PC-3 (cell line): Measurements from ENCODE around the gene POU5F2. TPM values are rescaled to one million over a fixed set of nuclear protein-coding genes. Genes with fewer than 3 reads are reported as not detected.

Experiments used
- ATAC-seq: fragments of 200-7000 bp; cut with Tn5 transposase; 2 replicates; pipeline ENCODE4 v1.9.1; 2020; ENCODE audit warnings: mild to moderate bottlenecking, moderate library complexity
- BruUV-seq: library from RNA; stranded (reverse); fragments of 400-500 nt; replicated peaks from 2 replicates; lab custom pipeline; 2021; lab: Mats Ljungman, UMichigan
- CTCF ChIA-PET: fragments of 300-600 bp; sonication (Branson Sonifier 250); formaldehyde crosslinking; loops from one replicate; lab custom pipeline; 2022; ENCODE audit warnings: antibody characterized with exemption; lab: Charles Lee
- POLR2A ChIA-PET: fragments of 300-600 bp; sonication (Branson Sonifier 250); formaldehyde crosslinking; loops from one replicate; lab custom pipeline; 2022; ENCODE audit warnings: antibody characterized with exemption; ENCODE audit not compliant: unreplicated experiment; lab: Charles Lee
- DNase-seq: peaks from one replicate; pipeline ENCODE4 v3.0.0-alpha.2; 2015
- H2AFZ ChIP-seq: fragments of 300-600 bp; sonication (generic); 2 replicates; pipeline ENCODE4 v1.6.0; 2016; ENCODE audit warnings: antibody characterized with exemption, low read length
- H3F3A ChIP-seq: fragments of 300-600 bp; sonication (generic); one replicate; pipeline ENCODE4 v1.6.0; 2017; ENCODE audit warnings: antibody characterized with exemption, low read length, control low read depth, mild to moderate bottlenecking; ENCODE audit not compliant: unreplicated experiment
- H3K27ac ChIP-seq: fragments of 300-600 bp; sonication (generic); 2 replicates; pipeline ENCODE4 v1.5.1; 2016; ENCODE audit warnings: mild to moderate bottlenecking, low read length
- H3K27me3 ChIP-seq: fragments of 300-600 bp; sonication (generic); 2 replicates; pipeline ENCODE4 v1.6.1; 2016; ENCODE audit warnings: low read length, mixed read lengths
- H3K36me3 ChIP-seq: fragments of 300-600 bp; sonication (generic); 2 replicates; pipeline ENCODE4 v1.6.1; 2016; ENCODE audit warnings: low read depth, mixed run types, low read length, mixed read lengths
- H3K4me1 ChIP-seq: fragments of 300-600 bp; sonication (generic); 2 replicates; pipeline ENCODE4 v1.5.1; 2016; ENCODE audit warnings: low read length; ENCODE audit not compliant: insufficient read depth
- H3K4me2 ChIP-seq: fragments of 300-600 bp; sonication (generic); 2 replicates; pipeline ENCODE4 v1.6.0; 2016; ENCODE audit warnings: low read length
- H3K4me3 ChIP-seq: fragments of 300-600 bp; sonication (generic); 2 replicates; pipeline ENCODE4 v1.5.1; 2016; ENCODE audit warnings: mild to moderate bottlenecking, low read length, mixed read lengths
- H3K79me2 ChIP-seq: fragments of 300-600 bp; sonication (generic); 2 replicates; pipeline ENCODE4 v1.6.1; 2017; ENCODE audit warnings: low read length, mixed read lengths
- H3K9ac ChIP-seq: fragments of 300-600 bp; sonication (generic); 2 replicates; pipeline ENCODE4 v1.6.0; 2016; ENCODE audit warnings: mild to moderate bottlenecking, low read length
- H3K9me2 ChIP-seq: fragments of 300-600 bp; sonication (generic); replicated peaks from 2 replicates; pipeline ENCODE4 v1.6.1; 2016; ENCODE audit warnings: mixed run types, low read length, mixed read lengths
- H3K9me3 ChIP-seq: fragments of 300-600 bp; sonication (generic); 2 replicates; pipeline ENCODE4 v1.6.1; 2016; ENCODE audit warnings: low read length, mixed read lengths
- H4K20me1 ChIP-seq: fragments of 300-600 bp; sonication (generic); 2 replicates; pipeline ENCODE4 v1.6.1; 2016; ENCODE audit warnings: low read length, mixed read lengths
- CTCF ChIP-seq: fragments of 300-600 bp; sonication (generic); conservative IDR thresholded peaks from 2 replicates; pipeline ENCODE4 v1.5.1; 2017; ENCODE audit warnings: antibody characterized with exemption, low read depth, mild to moderate bottlenecking, low read length
- EZH2 ChIP-seq: fragments of 300-600 bp; sonication (generic); IDR thresholded peaks from one replicate; pipeline ENCODE4 v1.6.1; 2017; ENCODE audit warnings: antibody characterized with exemption, mild to moderate bottlenecking, low read length; ENCODE audit not compliant: unreplicated experiment
- EZH2phosphoT487 ChIP-seq: fragments of 300-600 bp; sonication (generic); IDR thresholded peaks from 2 replicates; pipeline ENCODE4 v1.6.1; 2018; ENCODE audit warnings: mild to moderate bottlenecking, antibody characterized with exemption, low read length, borderline replicate concordance
- intact Hi-C: fragments of 100-400 bp; cut with micrococcal nuclease; formaldehyde crosslinking; loops from 2 replicates; pipeline ENCODE4 v1.9.0; 2023
- total RNA-seq: library from RNA; depleted of rRNA; stranded (reverse); fragments of >200 nt; gene quantifications from 2 replicates; pipeline ENCODE4 v1.2.3, GENCODE V29; 2014

The POU5F2 gene
- total RNA-seq, 1 experiment from 2014 or later, result 0.66 TPM

DNA sequence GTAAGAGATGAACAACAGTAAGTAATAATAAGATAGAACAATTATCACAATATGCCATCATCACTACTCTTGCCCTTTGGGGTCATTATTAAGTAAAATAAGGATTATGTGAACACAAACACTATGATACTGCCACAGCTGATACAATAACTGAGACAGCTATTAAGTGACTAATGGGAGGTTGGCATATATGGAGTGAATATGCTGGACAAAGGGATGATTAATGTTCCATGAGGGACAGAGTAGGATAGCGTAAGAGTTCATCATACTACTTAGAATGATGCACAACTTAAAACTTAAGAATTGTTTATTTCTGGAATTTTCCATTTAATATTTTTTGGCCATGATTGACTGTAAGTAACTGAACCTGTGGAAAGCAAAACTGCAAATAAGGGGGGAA is 16.6 kb downstream of the POU5F2 start:
- H3K4me2 ChIP-seq, result no peak overlapping the region
- TF ChIP-seq EZH2phosphoT487, result no peak
- BruUV-seq, result no TSS peak
- POLR2A ChIA-PET, result no interaction called here
- H4K20me1 ChIP-seq, result no peaks in the 10 kb centered on the region
- no peaks in the 10 kb centered on the region for H3K36me3 ChIP-seq
- no peaks in the 10 kb centered on the region for H3K9me2 ChIP-seq
- no peak overlapping the region for H3K4me3 ChIP-seq
- H3K4me1 ChIP-seq, result no peaks in the 10 kb centered on the region
- H3F3A ChIP-seq, result no peaks in the 10 kb centered on the region
- H3K27me3 ChIP-seq, result no peaks in the 10 kb centered on the region
- H3K79me2 ChIP-seq, result no peaks in the 10 kb centered on the region
- CTCF ChIA-PET, result no interaction called here
- H2AFZ ChIP-seq, result no peak overlapping the region
- ATAC-seq (no peak), DNase-seq (no peak)
- intact Hi-C loops, result no loop called here
- no peaks in the 10 kb centered on the region for H3K9me3 ChIP-seq
- no peak overlapping the region for H3K27ac ChIP-seq
- H3K9ac ChIP-seq, result no peak overlapping the region

- intact Hi-C loops, result no loop called here
- no peak for TF ChIP-seq EZH2
- no peak for TF ChIP-seq EZH2phosphoT487
- TF ChIP-seq CTCF, result no peak
- no peak overlapping the region for H3K27ac ChIP-seq
These were observed 17.7 kb downstream of the POU5F2 start for GRCh38 chr5:93723681-93724080.

GRCh38 chr5:93723005-93723404 is 18.4 kb downstream of the POU5F2 start:
- no peak overlapping the region for H3K9ac ChIP-seq
- no peaks in the 10 kb centered on the region for H3K4me1 ChIP-seq
- POLR2A ChIA-PET, result no interaction called here
- H3K27me3 ChIP-seq, result no peaks in the 10 kb centered on the region
- H3K9me2 ChIP-seq, result no peaks in the 10 kb centered on the region
- H3K36me3 ChIP-seq, result no peaks in the 10 kb centered on the region
- BruUV-seq, result no TSS peak
- CTCF ChIA-PET, result interaction anchor here (0.7 kb wide), 1 partner anchor 60 kb away, joined by 4 read pairs; no protein-coding TSS in a partner anchor
- no peak for TF ChIP-seq CTCF
- TF ChIP-seq EZH2phosphoT487, result no peak
- no peak for TF ChIP-seq EZH2
- H4K20me1 ChIP-seq, result no peaks in the 10 kb centered on the region
- no peak overlapping the region for H2AFZ ChIP-seq
- H3K4me2 ChIP-seq, result no peak overlapping the region
- no peak overlapping the region for H3K4me3 ChIP-seq
- no peaks in the 10 kb centered on the region for H3K9me3 ChIP-seq
- no peak overlapping the region for H3K27ac ChIP-seq
- H3F3A ChIP-seq, result no peaks in the 10 kb centered on the region
- intact Hi-C loops, result no loop called here
- H3K79me2 ChIP-seq, result no peaks in the 10 kb centered on the region
- DNase-seq (peak; percentile 23), ATAC-seq (no peak)

More at GRCh38 chr5:93723681-93724080, 17.7 kb downstream of the POU5F2 start:
- Histone ChIP-seq H3K4me3 (no peak overlapping the region), H3K4me2 (no peak overlapping the region), H3K36me3 (no peaks in the 10 kb centered on the region), H3K9me3 (no peaks in the 10 kb centered on the region), H3K79me2 (no peaks in the 10 kb centered on the region), H2AFZ (no peak overlapping the region), H3K27me3 (no peaks in the 10 kb centered on the region), H3F3A (no peaks in the 10 kb centered on the region), H4K20me1 (no peaks in the 10 kb centered on the region), H3K4me1 (no peaks in the 10 kb centered on the region), H3K9ac (no peak overlapping the region), H3K9me2 (no peaks in the 10 kb centered on the region)
- ATAC-seq, result no peak
- POLR2A ChIA-PET, result no interaction called here
- no peak for DNase-seq
- BruUV-seq, result no TSS peak
- CTCF ChIA-PET, result interaction anchor here (0.7 kb wide), 1 partner anchor 1044 kb away, joined by 4 read pairs; no protein-coding TSS in a partner anchor
